ENCODE results near the gene BMPR2.
"Not testable (repeated sequence)": the region's sequence is repeated elsewhere in the genome, so short reads cannot be mapped to it uniquely, and the experiment has no call there.

BMPR2 gene

DNA sequence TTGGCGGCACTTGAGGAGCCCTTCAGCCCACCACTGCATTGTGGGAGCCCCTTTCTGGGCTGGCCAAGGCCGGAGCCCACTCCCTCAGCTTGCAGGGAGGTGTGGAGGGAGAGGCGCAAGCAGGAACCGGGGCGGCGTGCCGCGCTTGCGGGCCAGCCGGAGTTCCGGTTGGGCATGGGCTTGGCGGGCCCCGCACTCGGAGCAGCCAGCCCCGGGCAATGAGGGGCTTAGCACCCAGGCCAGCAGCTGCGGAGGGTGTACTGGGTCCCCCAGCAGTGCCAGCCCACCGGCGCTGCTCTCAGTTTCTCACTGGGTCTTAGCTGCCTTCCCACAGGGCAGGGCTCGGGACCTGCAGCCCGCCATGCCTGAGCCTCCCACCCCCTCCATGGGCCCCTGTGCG lies 127.1 kb downstream of the BMPR2 start:
- H3K4me3 ChIP-seq (ENCODE audit: low read depth, low read length); DNase-seq (ENCODE audit: low read depth): not testable (repeated sequence)

DNA sequence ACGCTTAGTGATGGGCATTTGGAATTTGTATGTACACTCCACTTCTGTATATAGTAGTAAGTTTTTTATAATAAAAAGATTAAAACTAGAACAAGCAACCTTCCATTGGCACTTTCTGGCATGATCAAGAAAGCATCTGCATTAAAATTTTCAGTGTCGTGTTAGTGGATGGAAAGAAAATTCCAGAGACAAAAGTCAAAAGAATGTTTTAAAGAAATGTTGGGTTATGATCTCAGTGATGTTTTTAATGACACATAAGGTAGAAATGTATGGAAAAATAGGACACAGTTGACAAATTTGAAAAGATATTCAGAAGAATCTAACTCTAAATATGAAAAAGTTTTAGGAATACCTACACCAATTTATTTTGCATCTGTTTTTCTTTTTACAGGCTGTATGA lies 132.6 kb downstream of the BMPR2 start:
- DNase-seq (ENCODE audit: low read depth), result no peak
- no peak overlapping the region for H3K4me3 ChIP-seq (ENCODE audit: low read depth, low read length)
- TF ChIP-seq, protein P1, sequence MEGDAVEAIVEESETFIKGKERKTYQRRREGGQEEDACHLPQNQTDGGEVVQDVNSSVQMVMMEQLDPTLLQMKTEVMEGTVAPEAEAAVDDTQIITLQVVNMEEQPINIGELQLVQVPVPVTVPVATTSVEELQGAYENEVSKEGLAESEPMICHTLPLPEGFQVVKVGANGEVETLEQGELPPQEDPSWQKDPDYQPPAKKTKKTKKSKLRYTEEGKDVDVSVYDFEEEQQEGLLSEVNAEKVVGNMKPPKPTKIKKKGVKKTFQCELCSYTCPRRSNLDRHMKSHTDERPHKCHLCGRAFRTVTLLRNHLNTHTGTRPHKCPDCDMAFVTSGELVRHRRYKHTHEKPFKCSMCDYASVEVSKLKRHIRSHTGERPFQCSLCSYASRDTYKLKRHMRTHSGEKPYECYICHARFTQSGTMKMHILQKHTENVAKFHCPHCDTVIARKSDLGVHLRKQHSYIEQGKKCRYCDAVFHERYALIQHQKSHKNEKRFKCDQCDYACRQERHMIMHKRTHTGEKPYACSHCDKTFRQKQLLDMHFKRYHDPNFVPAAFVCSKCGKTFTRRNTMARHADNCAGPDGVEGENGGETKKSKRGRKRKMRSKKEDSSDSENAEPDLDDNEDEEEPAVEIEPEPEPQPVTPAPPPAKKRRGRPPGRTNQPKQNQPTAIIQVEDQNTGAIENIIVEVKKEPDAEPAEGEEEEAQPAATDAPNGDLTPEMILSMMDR (IDR thresholded peaks at IDR 0.05; ENCODE audit: control insufficient read depth, extremely low read depth, insufficient read depth), result no peak

DNA sequence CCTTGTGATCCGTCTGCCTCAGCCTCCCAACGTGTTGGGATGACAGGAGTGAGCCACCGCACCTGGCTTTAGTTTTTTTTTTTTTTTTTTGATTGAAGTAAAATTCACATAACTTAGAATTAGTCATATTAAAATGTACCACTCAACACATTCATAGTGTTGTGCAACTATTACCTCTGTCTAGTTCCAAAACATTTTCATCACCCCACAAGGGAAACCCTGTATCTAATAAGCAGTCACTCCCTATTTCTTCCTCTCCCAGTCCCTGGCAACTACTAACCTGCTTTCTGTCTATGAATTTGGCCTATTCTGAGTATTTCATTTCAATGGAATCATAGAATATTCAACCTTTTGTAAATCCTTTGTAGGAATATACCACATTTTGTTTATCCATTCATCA lies 134.8 kb downstream of the BMPR2 start:
- H3K4me3 ChIP-seq (ENCODE audit: low read depth, low read length), result no peak overlapping the region
- DNase-seq (ENCODE audit: low read depth), result no peak
- TF ChIP-seq, protein P1 (IDR thresholded peaks at IDR 0.05; ENCODE audit: control insufficient read depth, extremely low read depth, insufficient read depth), result no peak

DNA sequence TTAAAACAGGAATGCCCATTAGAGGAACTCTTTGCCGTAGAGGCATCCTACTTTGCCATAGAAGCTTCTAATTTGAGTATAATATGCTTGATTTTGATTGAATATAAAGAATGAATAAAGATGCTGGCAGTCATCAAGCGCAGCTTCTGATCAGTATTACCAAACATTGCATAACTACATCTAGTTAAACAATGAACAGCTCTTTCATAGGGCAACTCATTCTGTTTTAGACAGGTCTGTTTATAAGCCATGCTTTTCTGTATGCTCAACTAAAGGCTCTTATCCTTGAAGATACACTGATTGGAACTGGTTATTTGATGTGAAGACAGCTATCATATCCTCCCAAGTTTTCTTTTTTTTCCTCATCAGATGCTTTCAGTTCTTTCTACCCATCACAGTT lies 136.0 kb downstream of the BMPR2 start:
- no peak for DNase-seq (ENCODE audit: low read depth)
- TF ChIP-seq, protein P1 (IDR thresholded peaks at IDR 0.05; ENCODE audit: control insufficient read depth, extremely low read depth, insufficient read depth), result no peak
- H3K4me3 ChIP-seq (ENCODE audit: low read depth, low read length), result no peak overlapping the region

DNA sequence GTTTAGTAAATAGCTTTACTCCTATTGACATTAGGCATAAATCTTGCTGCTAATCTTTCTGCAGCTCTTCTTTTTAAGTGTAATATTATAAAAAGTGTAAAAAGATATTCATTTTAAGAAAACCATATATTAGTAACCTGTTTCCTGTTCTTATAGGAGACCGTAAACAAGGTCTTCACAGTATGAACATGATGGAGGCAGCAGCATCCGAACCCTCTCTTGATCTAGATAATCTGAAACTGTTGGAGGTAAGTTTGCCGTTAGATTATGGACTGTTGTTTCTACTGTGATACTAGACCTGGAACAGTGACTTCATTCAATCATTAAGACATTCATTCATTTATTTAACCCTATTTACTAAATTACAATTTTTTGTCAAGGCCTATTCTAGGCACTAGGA lies 138.6 kb downstream of the BMPR2 start:
- TF ChIP-seq, protein P1 (IDR thresholded peaks at IDR 0.05; ENCODE audit: control insufficient read depth, extremely low read depth, insufficient read depth), result no peak
- no peak overlapping the region for H3K4me3 ChIP-seq (ENCODE audit: low read depth, low read length)
- DNase-seq (ENCODE audit: low read depth), result no peak

DNA sequence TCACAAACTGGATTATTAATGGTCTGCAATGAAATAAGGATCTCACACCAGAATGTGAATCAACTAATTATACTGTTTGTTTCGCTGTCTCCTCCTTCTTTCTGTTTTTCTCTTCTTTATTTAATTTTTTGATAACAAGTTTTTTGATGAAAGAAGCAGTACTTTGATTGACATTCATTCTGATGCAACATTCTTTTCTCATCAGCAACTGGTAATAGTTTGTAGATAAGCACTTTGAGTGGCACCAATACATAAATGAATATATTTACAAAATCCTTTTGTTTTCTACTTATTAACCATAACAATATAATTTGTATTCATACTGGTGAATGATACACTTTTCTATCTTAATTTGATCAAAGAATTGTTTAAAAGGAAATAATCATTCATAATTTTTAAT lies 143.3 kb downstream of the BMPR2 start:
- H3K4me3 ChIP-seq (ENCODE audit: low read depth, low read length), result no peak overlapping the region
- TF ChIP-seq, protein P1 (IDR thresholded peaks at IDR 0.05; ENCODE audit: control insufficient read depth, extremely low read depth, insufficient read depth), result no peak
- DNase-seq (ENCODE audit: low read depth), result no peak

DNA sequence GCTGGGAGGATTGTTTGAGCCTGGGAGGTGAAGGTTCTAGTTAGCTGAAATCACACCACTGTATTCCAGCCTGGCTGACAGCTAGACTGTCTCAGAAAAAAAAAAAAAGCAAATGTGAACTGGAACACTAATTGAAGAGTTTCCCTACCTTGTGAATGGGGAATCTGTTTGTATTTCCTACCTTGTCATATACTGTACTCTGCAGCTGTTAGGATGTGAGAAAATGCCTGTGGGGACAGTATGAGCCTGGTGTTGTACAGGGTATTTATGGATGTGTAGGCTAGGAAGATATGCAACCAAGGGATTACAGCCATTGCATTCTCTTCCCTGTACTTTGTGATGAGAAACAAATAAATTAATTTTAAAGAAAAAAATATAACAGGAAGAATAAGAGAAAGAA lies 145.3 kb downstream of the BMPR2 start:
- TF ChIP-seq, protein P1 (IDR thresholded peaks at IDR 0.05; ENCODE audit: control insufficient read depth, extremely low read depth, insufficient read depth), result no peak
- no peak overlapping the region for H3K4me3 ChIP-seq (ENCODE audit: low read depth, low read length)
- DNase-seq (ENCODE audit: low read depth), result no peak

DNA sequence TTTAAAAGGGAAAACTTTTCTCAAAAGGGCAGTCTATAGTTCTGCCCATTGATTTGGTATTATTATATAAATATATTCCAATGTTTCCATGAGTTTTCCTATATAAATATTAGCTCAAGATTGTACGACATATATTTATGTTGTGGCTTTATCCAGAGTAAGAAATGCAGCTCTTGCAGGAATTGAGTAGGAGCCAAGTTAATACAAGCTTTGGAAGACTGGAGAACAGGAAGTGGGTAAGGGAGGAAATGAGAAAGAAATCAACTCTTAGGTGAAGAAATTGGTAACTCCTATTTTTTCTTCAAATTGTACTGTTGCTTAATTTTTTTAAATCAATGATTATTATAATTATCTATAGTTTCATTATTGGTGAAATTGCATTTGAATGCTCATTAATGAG lies 153.3 kb downstream of the BMPR2 start:
- DNase-seq (ENCODE audit: low read depth), result peak; percentile 26
- no peak overlapping the region for H3K4me3 ChIP-seq (ENCODE audit: low read depth, low read length)
- TF ChIP-seq, protein P1 (IDR thresholded peaks at IDR 0.05; ENCODE audit: control insufficient read depth, extremely low read depth, insufficient read depth), result no peak
